Activated CD4-positive, alpha-beta T cell treated with anti-CD3 and anti-CD28 coated beads for 4 hours (primary cell): Measurements from ENCODE around the gene HRH1.
A peak's percentile ranks its signal among the peaks of the same experiment; 100 is the strongest.
"Not testable (repeated sequence)": the region's sequence is repeated elsewhere in the genome, so short reads cannot be mapped to it uniquely, and the experiment has no call there.

Source experiments
- DNase-seq, 2 donors: peaks; one replicate each; pipeline ENCODE4 v3.0.0-alpha.2; 2020

Gene HRH1

GRCh38 chr3:11154036-11154952 lies at the start of gene HRH1:
Gene HRH1 (plus strand): TSS chr3:11154493. CDS start chr3:11259038, 104,545 bp downstream.
- peak in 1 of 2 donors; percentile 19 for DNase-seq

GRCh38 chr3:11113316-11113715 lies 41.0 kb upstream of the HRH1 start:
- not testable (repeated sequence) for DNase-seq

- no peak for DNase-seq
Measured at GRCh38 chr3:11115548-11115947, 38.7 kb upstream of the HRH1 start.

GRCh38 chr3:11116336-11117059 lies 37.8 kb upstream of the HRH1 start:
- no peak for DNase-seq

- DNase-seq: no peak
Measured at GRCh38 chr3:11117591-11117990, 36.7 kb upstream of the HRH1 start.

GRCh38 chr3:11118181-11118682 lies 36.1 kb upstream of the HRH1 start:
- no peak for DNase-seq

GRCh38 chr3:11120091-11120805 lies 34.0 kb upstream of the HRH1 start:
- DNase-seq: no peak

GRCh38 chr3:11126653-11127052 lies 27.6 kb upstream of the HRH1 start:
- DNase-seq: no peak

- DNase-seq: no peak
Measured at GRCh38 chr3:11128682-11129632, 25.3 kb upstream of the HRH1 start.

GRCh38 chr3:11130385-11130784 lies 23.9 kb upstream of the HRH1 start:
- no peak for DNase-seq

GRCh38 chr3:11131371-11131770 lies 22.9 kb upstream of the HRH1 start:
- no peak for DNase-seq

- DNase-seq: not testable (repeated sequence)
Measured at GRCh38 chr3:11131886-11132285, 22.4 kb upstream of the HRH1 start.

GRCh38 chr3:11132861-11133260 lies 21.4 kb upstream of the HRH1 start:
- DNase-seq: no peak

- no peak for DNase-seq
Measured at GRCh38 chr3:11134794-11135193, 19.5 kb upstream of the HRH1 start.

- no peak for DNase-seq
Measured at GRCh38 chr3:11136116-11136515, 18.2 kb upstream of the HRH1 start.

GRCh38 chr3:11136830-11137626 lies 17.3 kb upstream of the HRH1 start:
- no peak for DNase-seq

- no peak for DNase-seq
Measured at GRCh38 chr3:11137627-11137959, 16.7 kb upstream of the HRH1 start.

- no peak for DNase-seq
Measured at GRCh38 chr3:11138371-11138770, 15.9 kb upstream of the HRH1 start.

- DNase-seq: peak in 1 of 2 donors; percentile 2
Measured at GRCh38 chr3:11140030-11140712, 14.1 kb upstream of the HRH1 start.

- no peak for DNase-seq
Measured at GRCh38 chr3:11140713-11141104, 13.6 kb upstream of the HRH1 start.

- no peak for DNase-seq
Measured at GRCh38 chr3:11143476-11143875, 10.8 kb upstream of the HRH1 start.
